Measurements from ENCODE around the gene TMEM69. TPM values are rescaled to one million over a fixed set of nuclear protein-coding genes. Genes with fewer than 3 reads are reported as not detected.

The TMEM69 gene
- total RNA-seq, 1 experiment from 2014 or later: 39.3 TPM

DNA sequence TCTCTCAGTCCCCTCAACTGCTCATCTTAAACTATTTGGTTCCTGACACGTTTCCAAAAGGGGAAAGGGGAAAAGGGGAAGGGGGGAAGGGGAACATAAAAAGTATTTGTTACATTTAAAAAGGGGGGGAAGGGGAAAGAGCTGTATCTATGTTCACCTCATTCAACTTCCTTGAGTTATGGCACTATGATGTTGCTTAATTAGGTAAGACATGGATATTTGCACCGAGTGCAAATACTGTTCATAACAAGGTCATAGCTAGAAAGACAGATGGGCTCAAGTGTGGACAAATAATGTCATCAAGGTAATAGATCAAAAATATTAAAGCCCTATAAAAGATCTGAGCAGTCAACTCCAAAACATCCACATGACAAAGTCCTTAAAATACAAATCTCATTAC is 27.6 kb upstream of the TMEM69 start:
- Histone ChIP-seq H3K36me3 (ENCODE audit: control insufficient read depth in 1 of 2, insufficient read depth in 2 of 2, low read length in 2 of 2) (peaks cover 27 to 42% of the 10 kb centered on the region in 2 experiments), H3K9ac (ENCODE audit: low read length) (no peak overlapping the region), H3K4me3 (replicated peaks in 1 of 2; ENCODE audit: low read depth in 1 of 2, low read length in 2 of 2) (no peak overlapping the region), H3K27me3 (ENCODE audit: insufficient read depth, low read length) (no peaks in the 10 kb centered on the region), H3K9me3 (ENCODE audit: control insufficient read depth in 1 of 2, insufficient read depth in 1 of 2, low read depth in 1 of 2, low read length in 2 of 2) (no peaks in the 10 kb centered on the region), H3K9me2 (ENCODE audit: insufficient read depth) (no peaks in the 10 kb centered on the region), H3K4me2 (ENCODE audit: low read length) (no peak overlapping the region), H3K4me1 (ENCODE audit: control insufficient read depth in 1 of 2, insufficient read depth in 2 of 2, low read length in 2 of 2) (no peaks in the 10 kb centered on the region), H3K79me2 (ENCODE audit: insufficient read depth, low read length) (peaks cover 75% of the 10 kb centered on the region), H2AFZ (ENCODE audit: low read depth, low read length, poor library complexity, severe bottlenecking) (no peak overlapping the region), H3K27ac (ENCODE audit: low read depth, low read length) (no peak overlapping the region), H4K20me1 (ENCODE audit: insufficient read depth) (0 out of 2 replicates have a peak, but pooled peaks cover 12% of the 10 kb centered on the region)
- CTCF ChIA-PET: no interaction called here
- no peak for DNase-seq (ENCODE audit: low read depth, low spot score)
- BruUV-seq (replicated peaks): no TSS peak
- TF ChIP-seq, protein P1, sequence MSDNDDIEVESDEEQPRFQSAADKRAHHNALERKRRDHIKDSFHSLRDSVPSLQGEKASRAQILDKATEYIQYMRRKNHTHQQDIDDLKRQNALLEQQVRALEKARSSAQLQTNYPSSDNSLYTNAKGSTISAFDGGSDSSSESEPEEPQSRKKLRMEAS (IDR thresholded peaks at IDR 0.05): no peak
- no peak for TF ChIP-seq POLR2AphosphoS5 (IDR thresholded peaks at IDR 0.05; ENCODE audit: low read depth, low read length)
- TF ChIP-seq CBX3 (IDR thresholded peaks at IDR 0.05; ENCODE audit: low read depth): no peak
- no peak for TF ChIP-seq POLR2A (IDR thresholded peaks at IDR 0.05; ENCODE audit: borderline replicate concordance, extremely low read depth, insufficient read depth, insufficient read length)
- no peak for TF ChIP-seq RAD21 (IDR thresholded peaks at IDR 0.05; ENCODE audit: low read depth)
- TF ChIP-seq EGR1 (IDR thresholded peaks at IDR 0.05; ENCODE audit: low read depth): no peak
- TF ChIP-seq, protein P2, sequence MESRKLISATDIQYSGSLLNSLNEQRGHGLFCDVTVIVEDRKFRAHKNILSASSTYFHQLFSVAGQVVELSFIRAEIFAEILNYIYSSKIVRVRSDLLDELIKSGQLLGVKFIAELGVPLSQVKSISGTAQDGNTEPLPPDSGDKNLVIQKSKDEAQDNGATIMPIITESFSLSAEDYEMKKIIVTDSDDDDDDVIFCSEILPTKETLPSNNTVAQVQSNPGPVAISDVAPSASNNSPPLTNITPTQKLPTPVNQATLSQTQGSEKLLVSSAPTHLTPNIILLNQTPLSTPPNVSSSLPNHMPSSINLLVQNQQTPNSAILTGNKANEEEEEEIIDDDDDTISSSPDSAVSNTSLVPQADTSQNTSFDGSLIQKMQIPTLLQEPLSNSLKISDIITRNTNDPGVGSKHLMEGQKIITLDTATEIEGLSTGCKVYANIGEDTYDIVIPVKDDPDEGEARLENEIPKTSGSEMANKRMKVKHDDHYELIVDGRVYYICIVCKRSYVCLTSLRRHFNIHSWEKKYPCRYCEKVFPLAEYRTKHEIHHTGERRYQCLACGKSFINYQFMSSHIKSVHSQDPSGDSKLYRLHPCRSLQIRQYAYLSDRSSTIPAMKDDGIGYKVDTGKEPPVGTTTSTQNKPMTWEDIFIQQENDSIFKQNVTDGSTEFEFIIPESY (IDR thresholded peaks at IDR 0.05; ENCODE audit: extremely low read depth, insufficient replicate concordance, low read length): no peak
- TF ChIP-seq SIN3A (IDR thresholded peaks at IDR 0.05; ENCODE audit: low read depth): no peak
- TF ChIP-seq, protein P3, sequence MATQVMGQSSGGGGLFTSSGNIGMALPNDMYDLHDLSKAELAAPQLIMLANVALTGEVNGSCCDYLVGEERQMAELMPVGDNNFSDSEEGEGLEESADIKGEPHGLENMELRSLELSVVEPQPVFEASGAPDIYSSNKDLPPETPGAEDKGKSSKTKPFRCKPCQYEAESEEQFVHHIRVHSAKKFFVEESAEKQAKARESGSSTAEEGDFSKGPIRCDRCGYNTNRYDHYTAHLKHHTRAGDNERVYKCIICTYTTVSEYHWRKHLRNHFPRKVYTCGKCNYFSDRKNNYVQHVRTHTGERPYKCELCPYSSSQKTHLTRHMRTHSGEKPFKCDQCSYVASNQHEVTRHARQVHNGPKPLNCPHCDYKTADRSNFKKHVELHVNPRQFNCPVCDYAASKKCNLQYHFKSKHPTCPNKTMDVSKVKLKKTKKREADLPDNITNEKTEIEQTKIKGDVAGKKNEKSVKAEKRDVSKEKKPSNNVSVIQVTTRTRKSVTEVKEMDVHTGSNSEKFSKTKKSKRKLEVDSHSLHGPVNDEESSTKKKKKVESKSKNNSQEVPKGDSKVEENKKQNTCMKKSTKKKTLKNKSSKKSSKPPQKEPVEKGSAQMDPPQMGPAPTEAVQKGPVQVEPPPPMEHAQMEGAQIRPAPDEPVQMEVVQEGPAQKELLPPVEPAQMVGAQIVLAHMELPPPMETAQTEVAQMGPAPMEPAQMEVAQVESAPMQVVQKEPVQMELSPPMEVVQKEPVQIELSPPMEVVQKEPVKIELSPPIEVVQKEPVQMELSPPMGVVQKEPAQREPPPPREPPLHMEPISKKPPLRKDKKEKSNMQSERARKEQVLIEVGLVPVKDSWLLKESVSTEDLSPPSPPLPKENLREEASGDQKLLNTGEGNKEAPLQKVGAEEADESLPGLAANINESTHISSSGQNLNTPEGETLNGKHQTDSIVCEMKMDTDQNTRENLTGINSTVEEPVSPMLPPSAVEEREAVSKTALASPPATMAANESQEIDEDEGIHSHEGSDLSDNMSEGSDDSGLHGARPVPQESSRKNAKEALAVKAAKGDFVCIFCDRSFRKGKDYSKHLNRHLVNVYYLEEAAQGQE (IDR thresholded peaks at IDR 0.05; ENCODE audit: low read depth): no peak
- no peak for TF ChIP-seq SRF (IDR thresholded peaks at IDR 0.05; ENCODE audit: low read depth)
- TF ChIP-seq, protein P4, sequence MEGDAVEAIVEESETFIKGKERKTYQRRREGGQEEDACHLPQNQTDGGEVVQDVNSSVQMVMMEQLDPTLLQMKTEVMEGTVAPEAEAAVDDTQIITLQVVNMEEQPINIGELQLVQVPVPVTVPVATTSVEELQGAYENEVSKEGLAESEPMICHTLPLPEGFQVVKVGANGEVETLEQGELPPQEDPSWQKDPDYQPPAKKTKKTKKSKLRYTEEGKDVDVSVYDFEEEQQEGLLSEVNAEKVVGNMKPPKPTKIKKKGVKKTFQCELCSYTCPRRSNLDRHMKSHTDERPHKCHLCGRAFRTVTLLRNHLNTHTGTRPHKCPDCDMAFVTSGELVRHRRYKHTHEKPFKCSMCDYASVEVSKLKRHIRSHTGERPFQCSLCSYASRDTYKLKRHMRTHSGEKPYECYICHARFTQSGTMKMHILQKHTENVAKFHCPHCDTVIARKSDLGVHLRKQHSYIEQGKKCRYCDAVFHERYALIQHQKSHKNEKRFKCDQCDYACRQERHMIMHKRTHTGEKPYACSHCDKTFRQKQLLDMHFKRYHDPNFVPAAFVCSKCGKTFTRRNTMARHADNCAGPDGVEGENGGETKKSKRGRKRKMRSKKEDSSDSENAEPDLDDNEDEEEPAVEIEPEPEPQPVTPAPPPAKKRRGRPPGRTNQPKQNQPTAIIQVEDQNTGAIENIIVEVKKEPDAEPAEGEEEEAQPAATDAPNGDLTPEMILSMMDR (IDR thresholded peaks at IDR 0.05 in 2 of 3, conservative IDR thresholded peaks at IDR 0.05 in 1 of 3; ENCODE audit: borderline replicate concordance in 1 of 3, insufficient read depth in 1 of 3, low read depth in 2 of 3, low read length in 2 of 3): no peak
- no peak for TF ChIP-seq JUND (IDR thresholded peaks at IDR 0.05)
- no peak for TF ChIP-seq YY1 (IDR thresholded peaks at IDR 0.05; ENCODE audit: extremely low read depth, insufficient replicate concordance, low read depth, low read length)
- TF ChIP-seq ZFX (IDR thresholded peaks at IDR 0.05): no peak
- TF ChIP-seq EZH2phosphoT487 (IDR thresholded peaks at IDR 0.05; ENCODE audit: borderline replicate concordance): no peak
- TF ChIP-seq, protein P5, sequence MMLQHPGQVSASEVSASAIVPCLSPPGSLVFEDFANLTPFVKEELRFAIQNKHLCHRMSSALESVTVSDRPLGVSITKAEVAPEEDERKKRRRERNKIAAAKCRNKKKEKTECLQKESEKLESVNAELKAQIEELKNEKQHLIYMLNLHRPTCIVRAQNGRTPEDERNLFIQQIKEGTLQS (IDR thresholded peaks at IDR 0.05): no peak
- TF ChIP-seq SP1 (IDR thresholded peaks at IDR 0.05; ENCODE audit: low read depth): no peak
- no peak for TF ChIP-seq ELF1 (IDR thresholded peaks at IDR 0.05; ENCODE audit: borderline replicate concordance, low read depth)
- POLR2A ChIA-PET: no interaction called here
- intact Hi-C loops (cut with micrococcal nuclease): no loop called here
- no peak for ATAC-seq
- RAD21 ChIA-PET (ENCODE audit: low non-redundant PET in 1 of 2, low total read pairs in 2 of 2, uncharacterized antibody in 2 of 2, unreplicated experiment in 2 of 2): no interaction called here

Measured in HCT116 (cell line).